ENCODE results near the gene RAPGEF1.
"Not testable (repeated sequence)": the region's sequence is repeated elsewhere in the genome, so short reads cannot be mapped to it uniquely, and the experiment has no call there.

Gene RAPGEF1

GRCh38 chr9:131755541-131756198 lies 15.8 kb upstream of the RAPGEF1 start:
- H3K9me3 ChIP-seq (ENCODE audit: low read depth, low read length): no peaks in the 10 kb centered on the region
- TF ChIP-seq POLR2AphosphoS5 (IDR thresholded peaks at IDR 0.05; ENCODE audit: borderline replicate concordance, low read depth, low read length) (no peak), FOXP2 (optimal IDR thresholded peaks at IDR 0.05; ENCODE audit: control extremely low read depth, extremely low read length, insufficient read depth) (no peak), EZH2 (IDR thresholded peaks at IDR 0.05) (no peak)
- H3K9ac ChIP-seq (ENCODE audit: insufficient read length): no peak overlapping the region
- H3K4me3 ChIP-seq: no peak overlapping the region
- no peaks in the 10 kb centered on the region for H3K36me3 ChIP-seq (ENCODE audit: insufficient read depth, low read length)
- DNase-seq (ENCODE audit: low read depth, low spot score): no peak
- no peak overlapping the region for H3K27ac ChIP-seq

GRCh38 chr9:131754846-131755245 lies 15.0 kb upstream of the RAPGEF1 start:
- no peak for DNase-seq (ENCODE audit: low read depth, low spot score)
- Histone ChIP-seq H3K27ac (no peak overlapping the region), H3K9me3 (ENCODE audit: low read depth, low read length) (no peaks in the 10 kb centered on the region), H3K4me3 (no peak overlapping the region), H3K9ac (ENCODE audit: insufficient read length) (no peak overlapping the region), H3K36me3 (ENCODE audit: insufficient read depth, low read length) (no peaks in the 10 kb centered on the region)
- TF ChIP-seq FOXP2 (optimal IDR thresholded peaks at IDR 0.05; ENCODE audit: control extremely low read depth, extremely low read length, insufficient read depth): no peak
- no peak for TF ChIP-seq EZH2 (IDR thresholded peaks at IDR 0.05)
- no peak for TF ChIP-seq POLR2AphosphoS5 (IDR thresholded peaks at IDR 0.05; ENCODE audit: borderline replicate concordance, low read depth, low read length)

- DNase-seq (ENCODE audit: low read depth, low spot score); H3K9me3 ChIP-seq (ENCODE audit: low read depth, low read length); H3K36me3 ChIP-seq (ENCODE audit: insufficient read depth, low read length); H3K27ac ChIP-seq; H3K9ac ChIP-seq (ENCODE audit: insufficient read length); H3K4me3 ChIP-seq: not testable (repeated sequence)
These were observed 13.9 kb upstream of the RAPGEF1 start for GRCh38 chr9:131753751-131754150.

GRCh38 chr9:131752231-131752884 lies 12.5 kb upstream of the RAPGEF1 start:
- H3K9me3 ChIP-seq (ENCODE audit: low read depth, low read length): no peaks in the 10 kb centered on the region
- no peak overlapping the region for H3K9ac ChIP-seq (ENCODE audit: insufficient read length)
- H3K36me3 ChIP-seq (ENCODE audit: insufficient read depth, low read length): no peaks in the 10 kb centered on the region
- no peak for DNase-seq (ENCODE audit: low read depth, low spot score)
- TF ChIP-seq FOXP2 (optimal IDR thresholded peaks at IDR 0.05; ENCODE audit: control extremely low read depth, extremely low read length, insufficient read depth): no peak
- TF ChIP-seq POLR2AphosphoS5 (IDR thresholded peaks at IDR 0.05; ENCODE audit: borderline replicate concordance, low read depth, low read length): no peak
- no peak for TF ChIP-seq EZH2 (IDR thresholded peaks at IDR 0.05)
- no peak overlapping the region for H3K4me3 ChIP-seq
- H3K27ac ChIP-seq: no peak overlapping the region

GRCh38 chr9:131748411-131748955 lies 8.6 kb upstream of the RAPGEF1 start:
- Histone ChIP-seq H3K9me3 (ENCODE audit: low read depth, low read length) (no peaks in the 10 kb centered on the region), H3K36me3 (ENCODE audit: insufficient read depth, low read length) (no peaks in the 10 kb centered on the region), H3K9ac (ENCODE audit: insufficient read length) (no peak overlapping the region), H3K4me3 (no peak overlapping the region), H3K27ac (no peak overlapping the region)
- DNase-seq (ENCODE audit: low read depth, low spot score): no peak
- no peak for TF ChIP-seq EZH2 (IDR thresholded peaks at IDR 0.05)
- no peak for TF ChIP-seq POLR2AphosphoS5 (IDR thresholded peaks at IDR 0.05; ENCODE audit: borderline replicate concordance, low read depth, low read length)
- TF ChIP-seq FOXP2 (optimal IDR thresholded peaks at IDR 0.05; ENCODE audit: control extremely low read depth, extremely low read length, insufficient read depth): no peak

GRCh38 chr9:131747352-131747751 lies 7.5 kb upstream of the RAPGEF1 start:
- Histone ChIP-seq H3K9me3 (ENCODE audit: low read depth, low read length) (no peaks in the 10 kb centered on the region), H3K27ac (no peak overlapping the region), H3K4me3 (no peak overlapping the region), H3K9ac (ENCODE audit: insufficient read length) (no peak overlapping the region), H3K36me3 (ENCODE audit: insufficient read depth, low read length) (no peaks in the 10 kb centered on the region)
- DNase-seq (ENCODE audit: low read depth, low spot score): no peak
- TF ChIP-seq POLR2AphosphoS5 (IDR thresholded peaks at IDR 0.05; ENCODE audit: borderline replicate concordance, low read depth, low read length) (no peak), FOXP2 (optimal IDR thresholded peaks at IDR 0.05; ENCODE audit: control extremely low read depth, extremely low read length, insufficient read depth) (no peak), EZH2 (IDR thresholded peaks at IDR 0.05) (no peak)

GRCh38 chr9:131745610-131746009 lies 5.7 kb upstream of the RAPGEF1 start:
- Histone ChIP-seq H3K4me3 (no peak overlapping the region), H3K36me3 (ENCODE audit: insufficient read depth, low read length) (no peaks in the 10 kb centered on the region), H3K27ac (no peak overlapping the region), H3K9me3 (ENCODE audit: low read depth, low read length) (no peaks in the 10 kb centered on the region), H3K9ac (ENCODE audit: insufficient read length) (no peak overlapping the region)
- TF ChIP-seq EZH2 (IDR thresholded peaks at IDR 0.05) (no peak), FOXP2 (optimal IDR thresholded peaks at IDR 0.05; ENCODE audit: control extremely low read depth, extremely low read length, insufficient read depth) (no peak), POLR2AphosphoS5 (IDR thresholded peaks at IDR 0.05; ENCODE audit: borderline replicate concordance, low read depth, low read length) (no peak)
- DNase-seq (ENCODE audit: low read depth, low spot score): no peak

- H3K27ac ChIP-seq: no peak overlapping the region
These were observed 4.9 kb upstream of the RAPGEF1 start for GRCh38 chr9:131744720-131745201.

More at GRCh38 chr9:131744720-131745201, 4.9 kb upstream of the RAPGEF1 start:
- no peak for TF ChIP-seq FOXP2 (optimal IDR thresholded peaks at IDR 0.05; ENCODE audit: control extremely low read depth, extremely low read length, insufficient read depth)
- Histone ChIP-seq H3K9me3 (ENCODE audit: low read depth, low read length) (no peaks in the 10 kb centered on the region), H3K4me3 (no peak overlapping the region), H3K9ac (ENCODE audit: insufficient read length) (no peak overlapping the region), H3K36me3 (ENCODE audit: insufficient read depth, low read length) (no peaks in the 10 kb centered on the region)
- no peak for DNase-seq (ENCODE audit: low read depth, low spot score)

All from SK-N-MC (cell line).